ENCODE measurements around the gene TRAPPC3L. TPM values are rescaled to one million over a fixed set of nuclear protein-coding genes. Genes with fewer than 3 reads are reported as not detected.

The TRAPPC3L gene
- polyA plus RNA-seq, 1 of the 3 experiments (the other 2 are of a cell fraction), result 0.03 TPM

- no peaks in the 10 kb centered on the region for H3K9me2 ChIP-seq
- no peak overlapping the region for H3K4me2 ChIP-seq
- H3F3A ChIP-seq (replicated peaks; ENCODE audit: insufficient read depth), result no peaks in the 10 kb centered on the region
- H2AFZ ChIP-seq (ENCODE audit: low read depth), result no peak overlapping the region
- H3K36me3 ChIP-seq (replicated peaks in 1 of 2; ENCODE audit: control insufficient read depth in 1 of 2, insufficient read depth in 2 of 2, low read length in 1 of 2), result no peaks in the 10 kb centered on the region
- H4K20me1 ChIP-seq (ENCODE audit: insufficient read depth), result no peaks in the 10 kb centered on the region
- H3K27ac ChIP-seq (ENCODE audit: low read depth in 2 of 2, low read length in 1 of 2), result no peak overlapping the region
- TF ChIP-seq, protein P1, sequence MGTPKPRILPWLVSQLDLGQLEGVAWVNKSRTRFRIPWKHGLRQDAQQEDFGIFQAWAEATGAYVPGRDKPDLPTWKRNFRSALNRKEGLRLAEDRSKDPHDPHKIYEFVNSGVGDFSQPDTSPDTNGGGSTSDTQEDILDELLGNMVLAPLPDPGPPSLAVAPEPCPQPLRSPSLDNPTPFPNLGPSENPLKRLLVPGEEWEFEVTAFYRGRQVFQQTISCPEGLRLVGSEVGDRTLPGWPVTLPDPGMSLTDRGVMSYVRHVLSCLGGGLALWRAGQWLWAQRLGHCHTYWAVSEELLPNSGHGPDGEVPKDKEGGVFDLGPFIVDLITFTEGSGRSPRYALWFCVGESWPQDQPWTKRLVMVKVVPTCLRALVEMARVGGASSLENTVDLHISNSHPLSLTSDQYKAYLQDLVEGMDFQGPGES (IDR thresholded peaks at IDR 0.05; ENCODE audit: low read depth, low read length), result no peak
- TF ChIP-seq MAX (IDR thresholded peaks at IDR 0.05; ENCODE audit: low read depth) (no peak), CHD2 (IDR thresholded peaks at IDR 0.05; ENCODE audit: low read length, partially characterized antibody) (no peak), MXI1 (IDR thresholded peaks at IDR 0.05; ENCODE audit: low read depth, low read length) (no peak), RXRA (IDR thresholded peaks at IDR 0.05; ENCODE audit: borderline replicate concordance, low read depth) (no peak), ELF1 (IDR thresholded peaks at IDR 0.05) (no peak), FOXM1 (IDR thresholded peaks at IDR 0.05; ENCODE audit: low read depth) (no peak), GABPA (IDR thresholded peaks at IDR 0.05; ENCODE audit: low read depth) (no peak), RAD21 (IDR thresholded peaks at IDR 0.05; ENCODE audit: low read length) (no peak), TEAD4 (IDR thresholded peaks at IDR 0.05; ENCODE audit: borderline replicate concordance, insufficient read depth) (no peak), TCF12 (IDR thresholded peaks at IDR 0.05) (no peak), FOSL2 (IDR thresholded peaks at IDR 0.05; ENCODE audit: borderline replicate concordance, low read depth) (no peak), TAF1 (IDR thresholded peaks at IDR 0.05; ENCODE audit: borderline replicate concordance, low read depth, low read length) (no peak)
- DNase-seq, result no peak
- ChIA-PET CTCF (interaction anchor here (1.1 kb wide), 1 partner anchor 70 kb away, joined by 3 read pairs; no protein-coding TSS in a partner anchor), POLR2A (no interaction called here)
- no peaks in the 10 kb centered on the region; the same call in 1 of the 2 replicates for H3K9me3 ChIP-seq
- H3K27me3 ChIP-seq (ENCODE audit: insufficient read depth), result no peaks in the 10 kb centered on the region
- H3K9ac ChIP-seq, result no peak overlapping the region
- no peaks in the 10 kb centered on the region for H3K79me2 ChIP-seq (ENCODE audit: insufficient read depth)
- WGBS (ENCODE audit: low lambda C conversion rate), result 92% methylated on average over 5 of the region's 5 CpGs
- H3K4me1 ChIP-seq (ENCODE audit: control insufficient read depth in 1 of 2, insufficient read depth in 2 of 2, low read depth in 1 of 2, low read length in 1 of 2), result peaks cover 0 to 7% of the 10 kb centered on the region in 2 experiments; a peak in 1 of 4 replicates
- H3K4me3 ChIP-seq (ENCODE audit: low read depth in 2 of 2, low read length in 1 of 2), result no peak overlapping the region
Measured at GRCh38 chr6:116465246-116465645, 80.2 kb downstream of the TRAPPC3L start.

- Histone ChIP-seq H4K20me1 (ENCODE audit: insufficient read depth) (no peaks in the 10 kb centered on the region), H3K27ac (ENCODE audit: low read depth in 2 of 2, low read length in 1 of 2) (no peak overlapping the region), H3K4me2 (no peak overlapping the region), H3K79me2 (ENCODE audit: insufficient read depth) (no peaks in the 10 kb centered on the region), H3K9ac (no peak overlapping the region), H2AFZ (ENCODE audit: low read depth) (no peak overlapping the region), H3F3A (replicated peaks; ENCODE audit: insufficient read depth) (no peaks in the 10 kb centered on the region), H3K4me3 (ENCODE audit: low read depth in 2 of 2, low read length in 1 of 2) (no peak overlapping the region), H3K9me2 (no peaks in the 10 kb centered on the region), H3K27me3 (ENCODE audit: insufficient read depth) (no peaks in the 10 kb centered on the region), H3K9me3 (no peaks in the 10 kb centered on the region), H3K36me3 (replicated peaks in 1 of 2; ENCODE audit: control insufficient read depth in 1 of 2, insufficient read depth in 2 of 2, low read length in 1 of 2) (no peaks in the 10 kb centered on the region), H3K4me1 (ENCODE audit: control insufficient read depth in 1 of 2, insufficient read depth in 2 of 2, low read depth in 1 of 2, low read length in 1 of 2) (peaks cover 0 to 7% of the 10 kb centered on the region in 2 experiments; a peak in 1 of 4 replicates)
- no peak for DNase-seq
- CTCF ChIA-PET, result interaction anchor here (1.4 kb wide), 1 partner anchor 48 kb away, joined by 3 read pairs; the partner anchor contains the start of gene CALHM5
- TF ChIP-seq EZH2phosphoT487 (IDR thresholded peaks at IDR 0.05; ENCODE audit: borderline replicate concordance, low read depth), result no peak
- TF ChIP-seq ELF1 (IDR thresholded peaks at IDR 0.05), result no peak
- TF ChIP-seq RFX5 (IDR thresholded peaks at IDR 0.05; ENCODE audit: low read length), result no peak
- no peak for TF ChIP-seq NRF1 (IDR thresholded peaks at IDR 0.05; ENCODE audit: low read depth, low read length)
- TF ChIP-seq CHD2 (IDR thresholded peaks at IDR 0.05; ENCODE audit: low read length, partially characterized antibody), result no peak
- TF ChIP-seq, protein P1 (IDR thresholded peaks at IDR 0.05; ENCODE audit: low read depth, low read length), result no peak
- TF ChIP-seq NFIC (IDR thresholded peaks at IDR 0.05; ENCODE audit: borderline replicate concordance), result no peak
- no peak for TF ChIP-seq EP300 (IDR thresholded peaks at IDR 0.05; ENCODE audit: borderline replicate concordance in 1 of 2, low read depth in 1 of 2, low read length in 1 of 2)
- no peak for TF ChIP-seq FOXM1 (IDR thresholded peaks at IDR 0.05; ENCODE audit: low read depth)
- no peak for TF ChIP-seq REST (IDR thresholded peaks at IDR 0.05; ENCODE audit: low read depth, low read length)
- TF ChIP-seq SIN3A (IDR thresholded peaks at IDR 0.05; ENCODE audit: borderline replicate concordance, low read depth, low read length), result no peak
- TF ChIP-seq JUND (IDR thresholded peaks at IDR 0.05), result no peak
- no peak for TF ChIP-seq YY1 (IDR thresholded peaks at IDR 0.05; ENCODE audit: low read depth)
- TF ChIP-seq MAX (IDR thresholded peaks at IDR 0.05; ENCODE audit: low read depth), result no peak
- POLR2A ChIA-PET, result no interaction called here
- 88% methylated on average over 4 of the region's 4 CpGs for WGBS (ENCODE audit: low lambda C conversion rate)
Measured at GRCh38 chr6:116463301-116463700, 82.2 kb downstream of the TRAPPC3L start.
